Midbrain (tissue), 1 donor: ENCODE results near the gene HOXA11.

Experiments
- DNase-seq: peaks from one replicate; lab custom pipeline; 2025; lab: John Stamatoyannopoulos, UW

Gene HOXA11

DNA sequence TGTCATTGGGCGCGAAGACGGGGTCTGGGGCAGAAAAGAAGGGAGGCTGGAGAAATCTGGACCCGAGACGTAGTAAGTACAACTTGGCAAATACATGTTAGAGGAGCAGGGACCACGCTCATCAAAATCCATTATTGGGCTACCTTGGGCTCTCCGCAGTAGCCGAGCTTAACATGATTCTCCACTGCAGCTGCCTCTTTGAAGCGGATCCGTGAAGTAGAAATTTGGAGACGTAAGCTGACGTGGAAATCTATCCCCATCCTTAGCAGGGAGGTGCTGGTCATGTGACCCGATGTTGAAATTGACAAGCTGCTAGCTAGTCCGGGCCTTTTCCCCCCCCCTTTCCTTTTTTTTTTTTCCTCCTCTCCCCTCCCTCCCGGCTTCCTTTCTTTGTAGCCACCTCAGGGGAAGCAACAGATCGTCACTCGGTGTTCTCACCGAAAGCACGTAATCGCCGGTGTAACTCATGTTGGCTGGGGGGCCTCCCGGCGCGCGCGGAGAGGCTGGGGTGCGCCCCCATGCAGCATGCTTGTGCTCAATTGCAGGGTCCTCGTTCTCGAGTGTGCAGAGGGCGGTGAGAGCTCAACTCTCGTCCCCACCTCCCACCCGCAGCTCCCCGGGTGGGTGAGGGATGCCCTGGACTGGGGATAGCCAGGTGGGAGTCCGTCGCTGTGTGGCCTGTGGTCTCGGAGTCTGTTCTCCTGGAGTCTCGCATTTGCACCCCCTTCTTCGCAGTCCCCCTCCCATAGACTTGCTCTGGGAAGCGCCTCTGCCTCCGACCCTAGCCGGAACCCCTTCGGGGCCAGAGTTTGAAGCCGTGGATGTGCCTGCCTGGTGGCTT is at the start of gene HOXA11:
Gene HOXA11 (minus strand): TSS at position 220 of the 841 bp plus-strand sequence. CDS start 88 bp downstream, at position 132.
- no peak for DNase-seq

GRCh38 chr7:27229448-27229847 is 44.4 kb upstream of the HOXA11 start:
- DNase-seq: no peak

- no peak for DNase-seq
Measured at GRCh38 chr7:27224983-27225934, 40.2 kb upstream of the HOXA11 start.

- DNase-seq: no peak
Measured at GRCh38 chr7:27223941-27224575, 39.0 kb upstream of the HOXA11 start.

GRCh38 chr7:27221201-27221797 is 36.3 kb upstream of the HOXA11 start:
- DNase-seq: no peak

GRCh38 chr7:27220440-27220955 is 35.5 kb upstream of the HOXA11 start:
- no peak for DNase-seq

DNA sequence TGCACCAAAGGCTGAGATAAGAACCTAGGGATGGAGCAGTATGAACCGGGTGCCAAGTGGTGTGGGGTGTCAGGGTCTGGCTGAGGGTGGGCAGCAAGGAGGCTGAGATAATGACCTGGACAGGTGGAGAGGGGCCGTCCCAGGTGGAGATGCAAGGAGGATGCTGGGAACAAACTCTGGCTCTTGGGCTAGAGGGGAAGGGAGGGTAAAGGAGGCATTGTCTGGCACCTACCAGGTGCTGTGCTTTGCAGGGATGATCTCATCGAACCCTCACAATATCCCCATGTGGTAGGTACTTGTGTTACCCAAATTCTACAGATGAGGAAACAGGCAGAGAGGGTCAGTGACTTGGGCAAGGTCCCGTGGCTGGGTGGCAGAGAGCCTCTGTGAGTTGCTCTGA is 34.8 kb upstream of the HOXA11 start:
- DNase-seq: no peak

DNA sequence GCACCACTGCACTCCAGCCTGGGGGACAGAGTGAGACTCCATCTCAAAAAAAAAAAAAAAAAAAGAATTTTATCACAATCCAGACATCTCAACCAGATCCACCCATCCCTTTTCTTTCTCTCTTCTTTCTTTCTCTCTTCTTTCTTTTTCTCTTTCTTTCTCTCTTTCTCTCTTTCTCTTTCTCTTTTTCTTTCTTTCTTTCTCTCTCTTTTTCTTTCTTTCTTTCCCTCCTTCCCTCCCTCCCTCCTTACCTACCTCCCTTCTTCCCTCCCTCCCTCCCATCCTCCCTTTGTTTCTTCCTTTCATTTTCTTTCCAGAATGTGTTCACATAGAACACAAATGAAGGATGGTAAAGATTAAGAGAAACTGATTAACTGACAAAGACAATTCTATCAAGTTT is 32.9 kb upstream of the HOXA11 start:
- DNase-seq: no peak

- DNase-seq: no peak
Measured at GRCh38 chr7:27215356-27215755, 30.3 kb upstream of the HOXA11 start.

- DNase-seq: no peak
Measured at GRCh38 chr7:27214239-27214950, 29.4 kb upstream of the HOXA11 start.

GRCh38 chr7:27213433-27214238 is 28.6 kb upstream of the HOXA11 start:
- no peak for DNase-seq

- DNase-seq: no peak
Measured at GRCh38 chr7:27212497-27213432, 27.7 kb upstream of the HOXA11 start.

DNA sequence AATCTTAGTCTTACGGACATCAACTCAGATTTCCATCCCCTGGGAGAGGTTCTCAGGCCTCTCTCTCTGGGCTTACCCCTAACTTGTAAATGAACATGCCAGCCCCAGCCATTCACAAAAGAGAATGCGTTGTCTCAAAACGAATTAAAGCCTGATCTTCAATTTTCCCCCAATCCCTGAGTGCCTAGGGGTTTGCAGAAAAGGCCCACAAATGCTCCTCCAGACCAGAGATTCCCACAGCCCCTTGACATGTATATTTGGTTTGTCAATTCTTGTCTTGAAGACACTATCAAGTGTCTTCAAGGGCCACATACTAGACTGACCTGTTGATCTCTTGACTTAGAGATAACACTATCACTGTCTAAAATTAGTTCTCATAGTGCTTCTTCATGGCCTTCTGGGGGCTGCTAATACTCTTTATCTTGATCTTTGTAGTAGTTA is 26.8 kb upstream of the HOXA11 start:
- no peak for DNase-seq

DNA sequence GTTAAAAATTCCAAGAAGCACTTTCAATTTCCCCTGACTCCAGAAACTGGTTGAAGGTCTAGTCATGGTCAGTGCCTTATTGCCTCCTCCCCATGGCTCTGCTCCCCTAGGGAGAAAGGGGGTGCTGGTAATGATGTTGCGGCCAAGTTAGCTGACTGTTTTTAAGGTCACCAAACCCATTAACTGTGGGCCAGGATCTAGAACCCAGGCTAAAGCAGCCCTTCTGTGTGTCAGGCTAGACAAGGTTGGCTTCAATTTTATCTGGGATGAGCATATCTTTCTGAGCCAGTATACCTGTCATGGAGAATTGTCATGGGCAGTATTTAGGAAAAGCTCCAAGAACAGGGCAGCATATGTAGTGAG is 26.0 kb upstream of the HOXA11 start:
- DNase-seq: no peak

DNA sequence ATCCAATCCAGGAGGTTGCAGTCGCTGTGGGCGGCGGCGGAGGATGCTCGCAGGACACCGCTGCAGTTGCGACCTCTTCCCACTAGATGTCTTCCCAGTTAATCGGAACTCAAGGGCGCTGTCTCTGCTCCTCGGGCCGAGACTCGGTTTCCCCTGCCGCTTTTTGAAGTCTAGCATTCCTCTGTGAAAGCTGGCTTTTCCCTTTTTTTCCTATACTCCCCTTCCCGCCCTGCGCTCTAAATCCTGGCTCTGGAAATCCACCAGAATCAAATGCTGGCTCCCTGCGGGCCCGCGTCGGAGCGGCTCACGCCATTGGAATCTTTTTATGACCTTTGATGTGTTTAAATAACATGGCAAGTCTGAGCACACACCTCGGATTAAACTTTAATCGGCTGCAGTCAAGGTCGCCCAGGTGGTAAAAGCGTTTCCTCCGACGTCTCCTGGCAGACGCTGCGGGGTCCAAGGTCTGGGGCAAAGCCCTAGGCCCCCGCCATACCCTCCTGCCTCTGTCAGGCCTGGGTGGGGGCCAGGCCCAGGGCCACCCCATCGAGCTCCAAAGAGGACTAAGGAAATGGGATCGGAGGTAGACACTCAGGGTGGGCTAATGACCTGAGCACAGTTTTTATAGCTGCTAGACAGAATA is 25.5 kb upstream of the HOXA11 start:
- peak; percentile 4 for DNase-seq

DNA sequence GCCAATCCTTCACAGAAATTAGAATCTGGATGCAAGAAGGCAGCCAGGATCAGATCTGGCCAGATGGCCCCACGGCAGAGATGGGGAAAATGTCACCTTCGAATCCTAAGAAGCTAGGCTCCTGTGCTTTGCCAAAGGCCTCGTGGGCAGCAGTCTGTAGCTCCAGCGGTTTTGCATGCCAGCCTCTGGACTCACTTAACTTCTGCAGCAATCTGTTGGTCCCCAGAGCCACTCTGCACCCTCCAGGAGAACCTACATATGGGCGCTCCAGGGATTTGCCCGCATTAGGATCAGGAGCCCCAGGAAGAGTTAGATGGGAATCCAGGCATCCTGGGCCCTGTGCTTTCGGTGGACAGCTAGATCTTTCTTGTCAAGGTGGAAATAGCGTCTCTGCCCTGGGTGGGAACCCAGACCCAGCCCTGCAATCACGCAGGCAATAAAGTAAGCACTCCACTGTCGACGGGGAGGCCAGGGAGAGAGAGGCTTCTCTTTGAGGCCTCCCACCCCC is 25.0 kb upstream of the HOXA11 start:
- no peak for DNase-seq

GRCh38 chr7:27208998-27209397 is 24.0 kb upstream of the HOXA11 start:
- no peak for DNase-seq

GRCh38 chr7:27207348-27207985 is 22.4 kb upstream of the HOXA11 start:
- DNase-seq: no peak
